HG03064 (cell line): ENCODE results near the gene KRT17.
"Not testable (repeated sequence)": the region's sequence is repeated elsewhere in the genome, so short reads cannot be mapped to it uniquely, and the experiment has no call there.

Experiments
- ATAC-seq: cut with Tn5 transposase; IDR thresholded peaks from one replicate; pipeline ENCODE4 v1.9.1; 2021; ENCODE audit warnings: low read depth; ENCODE audit not compliant: unreplicated experiment

Gene KRT17

DNA sequence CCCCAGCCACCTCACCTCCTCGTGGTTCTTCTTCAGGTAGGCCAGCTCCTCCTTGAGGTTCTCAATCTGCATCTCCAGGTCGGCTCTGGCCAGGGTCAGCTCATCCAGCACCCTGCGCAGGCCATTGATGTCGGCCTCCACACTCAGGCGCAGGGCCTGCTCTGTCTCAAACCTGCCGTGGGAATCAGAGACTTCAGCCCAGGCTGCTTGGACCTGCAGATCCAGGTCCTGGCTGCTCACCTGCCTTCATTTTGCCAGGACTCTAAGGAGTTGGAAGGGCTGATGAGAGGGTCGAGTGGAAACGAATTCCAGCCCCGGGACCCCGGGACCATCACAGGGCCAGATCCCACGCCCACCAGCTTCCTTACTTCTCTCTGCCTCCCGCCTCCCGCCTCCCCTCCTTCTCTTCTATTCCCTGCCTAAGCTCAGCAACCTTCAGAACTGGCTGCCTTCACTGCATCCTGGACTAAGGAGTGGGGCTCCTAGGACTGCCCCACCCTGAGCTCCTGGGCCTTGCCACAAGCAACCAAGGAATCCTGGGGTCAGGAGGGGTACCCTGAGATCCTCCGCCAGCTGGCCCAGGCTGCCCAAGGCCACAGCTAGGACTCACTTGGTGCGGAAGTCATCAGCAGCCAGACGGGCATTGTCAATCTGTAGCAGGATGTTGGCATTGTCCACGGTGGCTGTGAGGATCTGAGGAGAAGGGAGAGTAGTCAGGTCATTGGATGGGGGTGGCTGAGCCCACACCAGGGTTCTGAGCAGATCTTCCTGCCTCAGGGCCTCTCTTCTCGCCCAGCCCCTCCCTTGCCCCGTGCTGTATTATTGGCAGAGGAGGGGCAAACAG lies 1.8 kb downstream of the KRT17 start:
- ATAC-seq: not testable (repeated sequence)

DNA sequence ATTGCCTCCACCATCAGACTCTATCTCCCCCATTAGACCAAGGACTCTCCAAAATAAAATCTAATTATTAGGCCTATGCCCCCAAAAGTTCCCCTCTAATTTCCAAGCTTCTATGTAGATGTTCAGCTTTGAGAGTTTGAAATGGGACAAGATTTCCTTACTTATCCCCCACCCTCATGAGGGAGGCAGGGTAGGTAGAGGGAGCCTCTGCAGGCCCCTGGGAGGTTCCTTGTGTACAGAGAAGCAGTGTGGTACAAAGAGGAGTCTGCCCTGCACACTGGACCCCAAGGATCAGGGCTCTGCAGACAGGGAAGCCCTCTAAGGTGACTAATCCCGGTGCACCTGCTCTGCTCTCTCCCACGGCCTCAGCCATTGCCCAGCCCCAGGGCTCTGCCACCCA lies 2.5 kb downstream of the KRT17 start:
- no peak for ATAC-seq

DNA sequence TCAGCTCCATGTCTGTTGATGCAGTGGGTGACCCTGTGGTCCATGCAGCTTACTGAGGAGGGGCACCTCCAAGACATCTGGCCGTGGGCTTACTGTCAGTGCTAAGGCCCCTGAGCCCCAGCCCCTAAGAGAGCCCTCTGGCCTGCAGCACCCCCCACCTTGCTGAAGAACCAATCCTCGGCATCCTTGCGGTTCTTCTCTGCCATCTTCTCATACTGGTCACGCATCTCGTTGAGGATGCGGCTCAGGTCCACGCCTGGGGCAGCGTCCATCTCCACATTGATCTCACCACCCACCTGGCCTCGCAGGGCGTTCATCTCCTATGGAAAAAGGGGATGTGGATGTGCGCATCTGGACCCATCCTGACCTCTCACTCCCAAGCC lies 2.9 kb downstream of the KRT17 start:
- not testable (repeated sequence) for ATAC-seq

DNA sequence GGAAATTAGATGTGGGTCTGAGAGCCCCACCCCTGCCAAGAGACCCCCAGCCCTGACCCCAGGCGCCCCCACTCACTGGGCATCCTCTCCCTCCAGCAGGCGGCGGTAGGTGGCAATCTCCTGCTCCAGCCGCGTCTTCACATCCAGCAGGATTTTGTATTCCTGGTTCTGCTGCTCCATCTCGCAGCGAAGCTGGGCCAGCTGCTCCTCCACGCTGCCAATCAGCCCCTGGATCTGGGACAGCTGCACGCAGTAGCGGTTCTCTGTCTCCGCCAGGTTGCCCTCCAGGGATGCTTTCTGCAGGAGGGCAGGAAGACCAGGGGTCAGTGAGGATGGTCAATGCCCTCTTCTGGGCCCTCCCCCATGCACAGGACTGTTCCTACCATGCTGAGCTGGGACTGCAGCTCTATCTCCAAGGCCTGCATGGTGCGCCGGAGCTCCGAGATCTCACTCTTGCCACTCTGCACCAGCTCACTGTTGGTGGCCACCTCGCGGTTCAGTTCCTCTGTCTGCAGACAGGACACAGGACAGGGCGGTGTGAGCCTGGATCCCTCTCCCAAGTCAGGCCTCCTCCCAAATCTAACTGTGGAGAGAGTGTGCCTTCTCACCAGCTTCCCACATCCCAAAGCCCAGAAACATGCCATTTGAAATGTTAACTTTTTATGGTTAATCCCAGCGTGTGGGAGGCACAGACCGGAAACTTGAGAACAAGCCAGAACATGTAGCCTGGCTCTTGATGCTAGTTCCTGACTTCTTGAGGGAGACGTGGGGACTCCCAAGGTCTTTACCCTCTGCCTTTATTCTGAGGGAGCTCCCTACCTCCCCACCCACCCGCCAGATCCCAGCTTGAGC lies 3.6 kb downstream of the KRT17 start:
- ATAC-seq: no peak

DNA sequence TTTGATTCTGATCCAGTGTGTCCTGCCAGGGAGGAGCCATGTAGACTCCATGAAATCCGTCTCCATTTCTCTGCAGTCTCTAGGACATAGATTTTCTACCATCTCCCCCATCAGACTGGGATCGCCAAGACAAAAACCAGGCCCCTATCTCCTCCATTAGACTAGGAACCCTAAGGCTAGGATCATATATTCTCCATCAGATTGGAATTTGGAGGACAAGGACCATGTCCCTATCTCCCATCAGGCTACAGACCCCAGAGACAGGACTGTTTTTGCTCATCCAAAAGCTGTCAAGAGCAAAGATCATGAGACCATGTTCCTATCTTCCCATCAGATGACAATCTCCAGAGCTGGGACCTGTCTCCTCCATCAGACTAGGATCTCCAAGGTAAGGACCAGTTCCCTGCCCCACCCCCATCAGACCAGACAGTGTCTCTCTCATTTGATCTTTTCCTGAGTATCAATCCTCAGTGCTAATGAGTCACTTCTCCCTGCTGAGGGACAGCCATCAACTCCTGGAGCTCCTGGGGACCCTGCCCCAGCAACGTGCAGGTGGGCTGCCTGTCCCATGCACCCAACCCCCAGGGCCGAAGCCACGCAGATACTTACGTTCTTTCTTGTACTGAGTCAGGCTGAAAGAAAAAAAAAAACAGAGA lies 4.3 kb downstream of the KRT17 start:
- not testable (repeated sequence) for ATAC-seq

DNA sequence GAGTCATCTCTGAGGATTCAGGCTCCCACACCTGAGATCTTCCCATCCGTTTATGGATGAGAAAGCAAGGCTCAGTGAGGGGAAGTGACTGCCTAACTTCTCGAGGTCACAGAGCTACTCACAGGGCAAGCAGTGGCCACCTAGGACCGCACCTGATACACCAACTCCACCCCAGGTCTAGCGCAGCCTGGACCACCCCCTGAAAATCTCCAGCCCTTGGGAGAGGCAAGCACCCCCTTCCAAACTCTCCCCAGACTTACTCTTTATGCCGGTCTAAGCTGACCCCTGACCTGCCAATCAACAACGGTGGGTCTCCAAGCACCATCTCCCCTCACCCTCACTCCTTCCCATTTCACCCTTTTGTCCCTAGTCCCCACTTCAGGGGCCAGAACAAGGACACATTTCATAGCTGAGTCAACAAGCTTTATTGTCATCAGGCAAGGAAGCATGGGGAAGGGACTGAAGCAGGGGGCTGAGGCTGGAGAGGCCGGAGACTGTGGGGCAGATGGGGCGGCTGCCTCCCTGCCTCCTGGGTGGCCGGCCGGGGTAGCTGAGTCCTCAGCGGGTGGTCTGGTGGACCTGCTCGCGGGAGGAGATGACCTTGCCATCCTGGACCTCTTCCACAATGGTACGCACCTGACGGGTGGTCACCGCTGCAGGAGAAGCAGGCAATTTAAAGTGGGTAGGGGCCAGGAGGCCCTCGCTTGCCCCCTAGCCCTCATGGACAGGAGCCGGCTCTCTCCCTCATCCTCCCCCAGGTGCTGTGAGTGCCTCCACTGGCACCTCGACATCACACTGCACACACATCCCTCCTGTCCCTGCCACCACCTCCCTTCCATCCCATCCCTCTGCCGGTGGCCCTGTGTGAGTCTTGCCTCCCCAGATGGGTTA lies 5.1 kb downstream of the KRT17 start:
- no peak for ATAC-seq

DNA sequence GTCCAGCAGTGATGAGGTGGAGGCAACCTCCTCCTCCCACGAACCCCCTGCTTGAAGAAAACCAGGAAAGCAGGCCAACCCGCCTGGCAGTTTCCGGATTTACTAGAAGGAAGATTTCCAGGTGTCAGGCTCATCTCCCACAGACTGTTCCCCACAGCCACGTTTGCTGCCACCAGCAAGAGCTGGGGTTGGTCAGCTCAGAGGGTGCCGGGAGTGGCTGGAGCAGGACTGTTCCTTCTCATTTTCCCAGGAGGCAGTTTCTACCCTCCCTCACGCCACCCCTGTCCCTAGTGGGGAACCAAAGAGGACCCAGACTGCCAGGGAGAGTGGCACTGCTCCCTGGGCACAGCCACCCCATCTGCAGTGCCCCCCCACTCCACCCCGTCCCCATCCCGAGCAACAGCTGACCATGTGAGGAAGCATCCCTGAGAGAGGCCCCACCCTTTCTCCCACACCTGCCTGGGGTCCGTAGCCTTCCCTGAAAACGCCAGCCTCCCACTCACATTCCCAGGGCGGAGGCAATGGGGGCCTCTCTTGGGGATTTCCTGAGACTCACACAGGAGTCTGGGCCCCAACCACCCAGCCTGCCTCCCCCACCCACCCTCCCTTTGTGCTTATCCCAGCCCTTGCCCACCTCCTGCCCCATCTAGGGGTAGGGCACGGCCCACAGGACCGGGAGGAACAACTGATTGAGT lies 5.9 kb downstream of the KRT17 start:
- ATAC-seq: no peak

DNA sequence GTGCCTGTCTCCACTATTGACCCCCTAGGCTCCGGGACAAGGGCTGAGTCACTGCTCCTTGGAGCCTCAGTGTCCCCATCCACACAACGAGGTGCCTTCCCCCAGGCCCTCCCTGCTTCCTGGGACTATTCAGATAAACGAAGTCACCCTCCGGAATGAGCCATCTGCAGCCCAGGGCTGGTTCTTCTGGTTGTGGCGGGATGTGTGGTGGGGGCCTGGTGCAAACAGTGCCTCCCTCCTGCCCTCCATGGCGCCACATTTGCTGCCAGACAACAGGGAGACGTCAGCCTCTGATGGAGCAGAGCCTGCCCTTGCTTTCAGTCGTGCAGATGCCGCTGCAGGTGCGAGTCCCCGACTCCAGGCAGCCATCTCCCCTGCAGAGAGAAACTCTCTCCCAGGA lies 6.7 kb downstream of the KRT17 start:
- no peak for ATAC-seq

DNA sequence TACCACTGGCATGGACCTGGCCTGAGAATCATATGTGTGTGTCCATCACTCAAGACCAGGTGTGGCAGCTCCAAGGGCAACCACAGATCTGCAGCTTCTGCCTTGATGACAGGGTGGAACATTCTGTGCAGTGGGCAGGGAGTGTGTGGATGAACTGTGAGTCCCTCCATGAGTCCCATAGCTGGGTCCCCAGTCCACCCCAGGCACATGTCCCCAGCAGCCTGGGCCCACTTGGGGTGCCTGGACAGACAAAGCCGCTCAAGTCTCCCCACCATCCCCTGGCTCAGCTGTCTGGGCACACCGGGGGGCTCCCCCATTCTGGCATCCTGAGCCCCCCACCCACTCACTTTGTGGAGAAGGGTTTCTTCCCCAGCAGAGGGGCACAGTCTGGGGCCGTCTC lies 7.2 kb downstream of the KRT17 start:
- no peak for ATAC-seq

DNA sequence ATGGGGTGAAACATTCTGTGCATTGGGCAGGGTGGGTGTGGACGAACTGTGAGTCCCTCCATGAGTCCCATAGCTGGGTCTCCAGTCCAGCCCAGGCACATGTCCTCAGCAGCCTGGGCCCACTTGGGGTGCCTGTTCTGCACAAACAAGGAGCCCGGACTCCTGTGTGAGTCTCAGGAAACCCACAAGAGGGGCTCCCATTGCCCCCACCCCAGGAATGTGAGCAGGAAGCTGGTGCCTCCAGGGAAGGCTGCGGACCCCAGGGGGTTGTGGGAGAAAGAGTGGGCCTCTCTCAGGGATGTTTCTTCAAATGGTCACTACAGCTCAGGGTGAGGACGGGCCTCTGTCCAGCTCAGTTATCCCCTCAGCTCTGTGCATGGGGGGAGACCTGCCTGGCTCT lies 7.9 kb downstream of the KRT17 start:
- ATAC-seq: not testable (repeated sequence)

DNA sequence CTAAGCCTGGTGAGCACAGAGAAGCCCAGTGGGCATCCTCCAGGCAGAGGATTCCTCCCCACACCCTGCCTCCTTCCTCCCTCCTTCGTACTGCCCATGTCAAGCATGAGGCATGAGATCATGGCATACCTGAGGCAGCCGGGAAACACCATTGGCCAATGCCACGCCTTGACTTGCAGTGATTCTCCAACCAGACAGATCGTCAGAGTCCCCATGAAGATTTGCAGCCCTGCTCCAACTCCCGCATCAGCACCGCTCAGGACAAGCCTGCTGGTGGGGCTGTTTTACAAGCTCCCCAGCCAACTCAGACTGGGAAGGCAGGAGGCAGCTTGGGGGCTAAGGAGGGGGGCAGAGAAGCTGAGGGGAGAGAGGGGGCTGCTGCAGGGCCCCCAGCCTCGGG lies 8.9 kb downstream of the KRT17 start:
- ATAC-seq: no peak

DNA sequence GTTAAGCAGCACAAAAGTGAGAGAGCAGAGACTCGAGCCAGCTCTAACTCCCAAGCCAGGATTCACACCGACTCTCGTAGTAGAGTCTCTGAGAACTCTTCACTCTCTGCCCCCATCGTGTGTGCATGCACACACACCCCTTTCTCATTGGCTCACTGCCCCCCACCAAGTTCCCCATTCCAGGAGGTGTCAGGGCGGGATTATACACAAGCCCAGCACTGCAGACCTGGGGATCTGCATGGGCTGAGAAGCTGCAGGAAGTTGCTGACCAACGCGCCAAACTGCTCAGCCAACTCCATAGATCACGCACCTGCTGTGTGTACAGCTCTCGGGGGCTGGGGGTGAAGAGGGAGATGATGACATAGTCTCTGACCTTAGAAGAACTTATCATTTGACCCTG lies 9.6 kb downstream of the KRT17 start:
- ATAC-seq: not testable (repeated sequence)

DNA sequence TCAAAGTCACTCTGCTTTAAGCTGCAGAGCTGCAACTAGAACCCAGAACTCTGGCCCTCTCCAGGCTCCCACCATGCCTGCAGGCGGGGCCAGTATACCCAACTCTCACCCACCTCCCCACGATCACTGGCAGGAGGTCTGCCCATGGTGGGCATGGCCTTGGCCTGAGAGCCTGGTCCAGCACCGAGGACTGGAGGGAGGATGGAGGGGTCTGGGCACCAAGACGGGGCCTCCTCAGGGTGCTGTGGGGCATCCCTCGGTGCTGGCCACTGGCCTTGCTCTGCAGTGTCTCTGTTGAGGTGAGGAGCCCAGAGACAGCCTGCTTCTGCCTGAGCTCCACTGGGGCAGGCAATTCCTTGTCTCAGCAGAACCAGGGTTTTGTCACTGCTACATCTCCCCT lies 10.3 kb downstream of the KRT17 start:
- ATAC-seq: no peak

DNA sequence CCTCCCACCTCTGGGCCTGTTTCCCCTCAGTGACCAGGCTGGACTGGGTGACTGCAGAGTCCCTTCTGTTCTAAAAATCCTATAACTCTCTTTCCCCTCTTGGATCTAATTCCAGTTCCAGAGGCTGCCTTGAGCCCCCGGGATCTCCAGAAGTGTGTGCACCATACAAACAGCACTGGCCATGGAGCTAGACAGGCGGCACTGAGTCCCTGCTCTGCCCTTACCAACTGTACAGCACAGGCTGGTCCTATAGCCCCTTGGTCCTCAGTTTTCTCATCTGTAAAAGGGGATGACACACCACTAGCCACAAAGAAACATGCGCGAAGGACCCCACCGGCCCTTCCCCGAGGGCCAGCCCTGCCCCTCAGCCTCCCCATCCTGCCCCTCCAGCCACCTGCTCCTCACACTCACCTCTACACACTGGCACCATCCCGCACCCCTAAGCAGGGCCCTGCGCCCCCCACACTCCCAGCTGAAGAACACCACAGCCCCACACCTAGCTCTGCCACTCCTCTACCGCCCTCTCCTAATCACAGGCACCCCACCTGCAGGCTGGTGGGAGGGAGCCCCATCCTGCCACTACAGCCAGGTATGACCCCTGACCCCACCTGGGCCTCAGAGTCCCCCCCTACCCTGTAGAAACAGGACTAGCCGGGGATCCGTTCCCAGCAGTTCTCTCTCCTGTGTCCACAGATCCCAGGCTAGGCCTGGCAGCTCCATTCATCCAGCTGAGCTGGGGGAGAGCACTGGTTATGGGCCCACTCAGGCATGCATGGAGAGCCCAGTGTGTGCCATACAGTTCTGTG lies 10.9 kb downstream of the KRT17 start:
- ATAC-seq: no peak

DNA sequence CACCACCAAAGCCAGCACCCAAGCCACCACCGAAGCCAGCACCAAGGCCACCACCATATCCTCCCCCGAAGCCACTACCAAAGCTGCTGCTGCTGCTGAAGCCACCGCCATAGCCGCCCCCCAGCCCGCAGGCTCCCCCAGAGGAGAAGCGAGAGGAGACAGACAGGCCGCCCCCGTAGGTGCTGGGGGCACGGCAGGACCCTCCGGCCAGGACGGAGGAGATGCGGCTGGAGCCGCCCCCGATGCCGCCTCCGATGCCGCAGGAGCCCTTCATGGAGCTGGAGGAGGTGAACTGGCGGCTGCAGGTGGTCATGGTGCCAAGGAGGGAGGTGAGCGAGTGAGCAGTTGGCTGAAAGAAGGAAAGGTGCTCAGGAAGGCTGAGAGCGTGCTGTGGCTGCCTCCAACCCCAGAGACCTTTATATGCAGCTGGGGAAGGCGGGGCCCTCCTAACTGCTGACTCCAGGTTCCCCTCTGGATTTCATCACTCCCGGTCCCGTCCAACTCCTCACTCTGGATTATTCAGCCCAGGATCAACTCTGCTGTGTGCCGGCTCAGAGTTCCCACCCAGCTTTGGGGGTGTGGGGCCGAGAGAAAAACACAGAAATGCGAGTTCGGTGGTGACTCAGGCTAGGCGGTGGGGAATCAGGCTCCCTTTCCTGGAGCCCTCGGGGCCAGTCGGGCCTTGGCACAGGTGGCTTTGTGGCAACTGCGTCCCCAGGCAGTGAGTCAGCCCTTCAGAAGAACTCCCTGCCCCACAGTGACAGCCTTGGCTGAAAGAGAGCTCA lies 11.8 kb downstream of the KRT17 start, which contains the start of gene KRT16:
Gene KRT16 (minus strand): TSS at position 392 of the 785 bp plus-strand sequence. CDS start 79 bp downstream, at position 313.
- not testable (repeated sequence) for ATAC-seq

DNA sequence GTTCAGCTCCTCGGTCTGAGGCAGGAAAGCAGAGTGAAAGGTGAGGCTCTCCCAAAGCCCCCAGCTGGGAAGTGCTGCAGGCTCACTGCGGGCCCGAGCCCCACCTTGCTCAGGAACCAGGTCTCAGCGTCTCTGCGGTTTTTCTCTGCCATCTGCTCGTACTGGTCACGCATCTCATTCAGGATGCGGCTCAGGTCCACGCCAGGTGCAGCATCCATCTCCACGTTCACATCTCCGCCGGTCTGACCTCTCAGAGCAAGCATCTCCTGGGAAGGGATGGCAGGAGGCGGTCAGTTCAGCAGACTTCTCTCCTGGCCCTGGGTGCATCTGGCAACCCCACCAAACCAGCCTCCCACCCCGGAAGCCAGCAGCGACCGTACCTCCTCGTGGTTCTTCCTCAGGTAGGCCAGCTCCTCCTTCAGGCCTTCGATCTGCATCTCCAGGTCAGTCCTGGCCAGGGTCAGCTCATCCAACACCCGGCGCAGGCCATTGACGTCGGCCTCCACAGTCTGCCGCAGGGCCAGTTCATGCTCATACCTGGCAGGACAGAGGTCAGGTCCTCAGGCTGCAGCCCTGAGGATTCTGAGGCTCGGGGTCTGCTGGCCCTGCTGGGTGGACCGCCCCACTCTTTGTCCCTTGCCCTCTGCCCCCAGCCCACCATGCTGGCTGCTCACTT lies 13.3 kb downstream of the KRT17 start:
- no peak for ATAC-seq

DNA sequence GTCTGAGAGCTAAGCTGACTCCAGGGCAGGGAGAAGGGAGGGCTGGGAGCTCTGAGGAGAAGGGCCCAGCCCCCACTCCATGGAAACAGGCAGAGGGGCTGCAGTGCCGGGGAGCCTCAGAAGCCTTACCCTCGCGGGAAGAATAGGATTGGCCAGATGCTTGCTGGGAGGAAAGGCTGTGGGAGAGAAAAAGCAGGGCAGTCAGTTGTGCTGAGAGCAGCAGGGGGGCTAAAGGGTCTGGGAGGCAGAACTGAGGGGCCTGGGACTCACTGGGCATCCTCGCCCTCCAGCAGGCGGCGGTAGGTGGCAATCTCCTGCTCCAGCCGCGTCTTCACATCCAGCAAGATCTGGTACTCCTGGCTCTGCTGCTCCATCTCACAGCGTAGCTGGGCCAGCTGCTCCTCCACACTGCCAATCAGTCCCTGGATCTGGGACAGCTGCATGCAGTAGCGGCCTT lies 14.3 kb downstream of the KRT17 start:
- ATAC-seq: not testable (repeated sequence)
